Measurements from ENCODE around the gene STAT5A. TPM values are rescaled to one million over a fixed set of nuclear protein-coding genes. Genes with fewer than 3 reads are reported as not detected.

STAT5A gene
- total and polyA plus RNA-seq, 9 of the 15 experiments (the other 6 are each of a cell fraction or from before 2014, with no cell fraction given) = 79.9 to 415 (median 196) TPM

GRCh38 chr17:42246515-42246914 lies 41.8 kb upstream of the STAT5A start:
- Histone ChIP-seq H3K27ac (ENCODE audit: extremely low read depth, low read depth, low read length) (no peak overlapping the region; the same call in 2 of the 3 replicates), H3K9ac (ENCODE audit: insufficient read depth in 1 of 2, low read depth in 2 of 2, low read length in 2 of 2) (no peak overlapping the region), H3K36me3 (ENCODE audit: control insufficient read depth, insufficient read depth, low read length) (peaks cover 30% of the 10 kb centered on the region; the same call in 2 of the 3 replicates), H3K9me3 (replicated peaks; ENCODE audit: control insufficient read depth, insufficient read depth, low read depth, low read length) (no peaks in the 10 kb centered on the region), H3K27me3 (ENCODE audit: control insufficient read depth in 2 of 2, insufficient read depth in 2 of 2, low read length in 2 of 2) (no peaks in the 10 kb centered on the region), H2AFZ (ENCODE audit: low read depth, low read length) (no peak overlapping the region), H3K4me3 (no peak overlapping the region), H3K4me2 (ENCODE audit: insufficient read depth, low read length) (no peak overlapping the region), H3K9me1 (ENCODE audit: control insufficient read depth, insufficient read depth, low read length) (no peaks in the 10 kb centered on the region), H3K79me2 (ENCODE audit: control insufficient read depth, insufficient read depth, low read length) (peaks cover 92% of the 10 kb centered on the region), H4K20me1 (replicated peaks; ENCODE audit: control insufficient read depth, insufficient read depth, low read length) (no peaks in the 10 kb centered on the region; the same call in 1 of the 2 replicates), H3K4me1 (replicated peaks in 1 of 2; ENCODE audit: control insufficient read depth in 2 of 2, insufficient read depth in 2 of 2, low read length in 2 of 2) (peaks cover 9 to 27% of the 10 kb centered on the region in 2 experiments; a peak in 3 of 5 replicates)
- intact Hi-C loops (cut with micrococcal nuclease) = no loop called here
- 75% methylated on average over 7 of the region's 7 CpGs for WGBS (ENCODE audit: insufficient coverage, low coverage, missing lambda C conversion rate)
- POLR2A ChIA-PET = interaction anchor here (0.5 to 0.9 kb wide), 3 partner anchors 12 to 29 kb away, joined by 3 read pairs; partner anchors contain the start of gene STAT5B
- BruUV-seq (replicated peaks) = no TSS peak
- DNase-seq (ENCODE audit: extremely low read depth in 1 of 4, low spot score in 3 of 4) (no peak), FAIRE-seq (no peak), ATAC-seq (peak; percentile 26; the same call in 1 of the 3 replicates)
- CTCF ChIA-PET (ENCODE audit: low intra/inter-chr PET ratio) = no interaction called here
- in situ Hi-C loops (cut with MboI) = no loop called here
- TF ChIP-seq MCM3 (IDR thresholded peaks at IDR 0.05) (no peak), CTCF (IDR thresholded peaks at IDR 0.05 in 2 of 3, conservative IDR thresholded peaks at IDR 0.05 in 1 of 3; ENCODE audit: insufficient read depth in 2 of 3, low read depth in 1 of 3, low read length in 3 of 3) (peak in 2 of 3 experiments; percentile 15 to 16; a peak in 1 of 6 replicates), E4F1 (CRISPR knock-in tag; IDR thresholded peaks at IDR 0.05; ENCODE audit: borderline replicate concordance) (no peak), KDM5B (IDR thresholded peaks at IDR 0.05; ENCODE audit: insufficient replicate concordance, low read depth, low read length) (no peak), TBL1XR1 (IDR thresholded peaks at IDR 0.05; ENCODE audit: low read length in 2 of 2) (no peak), CREBBP (IDR thresholded peaks at IDR 0.05; ENCODE audit: low read depth, low read length) (no peak), SAFB2 (IDR thresholded peaks at IDR 0.05; ENCODE audit: borderline replicate concordance, low read depth, low read length, severe bottlenecking) (no peak), IRF9 (tag; IDR thresholded peaks at IDR 0.05) (no peak), JUN (IDR thresholded peaks at IDR 0.05; ENCODE audit: borderline replicate concordance, low read depth, low read length) (0 out of 2 replicates have a peak, but pooled peaks have one; percentile 23), JUN (CRISPR knock-in tag; IDR thresholded peaks at IDR 0.05; ENCODE audit: borderline replicate concordance) (no peak), STAT5B (CRISPR knock-in tag; IDR thresholded peaks at IDR 0.05) (no peak), DPF2 (IDR thresholded peaks at IDR 0.05) (no peak)
- TF ChIP-seq, protein P1, sequence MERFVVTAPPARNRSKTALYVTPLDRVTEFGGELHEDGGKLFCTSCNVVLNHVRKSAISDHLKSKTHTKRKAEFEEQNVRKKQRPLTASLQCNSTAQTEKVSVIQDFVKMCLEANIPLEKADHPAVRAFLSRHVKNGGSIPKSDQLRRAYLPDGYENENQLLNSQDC (CRISPR knock-in tag; IDR thresholded peaks at IDR 0.05) = no peak
- TF ChIP-seq, protein P2, sequence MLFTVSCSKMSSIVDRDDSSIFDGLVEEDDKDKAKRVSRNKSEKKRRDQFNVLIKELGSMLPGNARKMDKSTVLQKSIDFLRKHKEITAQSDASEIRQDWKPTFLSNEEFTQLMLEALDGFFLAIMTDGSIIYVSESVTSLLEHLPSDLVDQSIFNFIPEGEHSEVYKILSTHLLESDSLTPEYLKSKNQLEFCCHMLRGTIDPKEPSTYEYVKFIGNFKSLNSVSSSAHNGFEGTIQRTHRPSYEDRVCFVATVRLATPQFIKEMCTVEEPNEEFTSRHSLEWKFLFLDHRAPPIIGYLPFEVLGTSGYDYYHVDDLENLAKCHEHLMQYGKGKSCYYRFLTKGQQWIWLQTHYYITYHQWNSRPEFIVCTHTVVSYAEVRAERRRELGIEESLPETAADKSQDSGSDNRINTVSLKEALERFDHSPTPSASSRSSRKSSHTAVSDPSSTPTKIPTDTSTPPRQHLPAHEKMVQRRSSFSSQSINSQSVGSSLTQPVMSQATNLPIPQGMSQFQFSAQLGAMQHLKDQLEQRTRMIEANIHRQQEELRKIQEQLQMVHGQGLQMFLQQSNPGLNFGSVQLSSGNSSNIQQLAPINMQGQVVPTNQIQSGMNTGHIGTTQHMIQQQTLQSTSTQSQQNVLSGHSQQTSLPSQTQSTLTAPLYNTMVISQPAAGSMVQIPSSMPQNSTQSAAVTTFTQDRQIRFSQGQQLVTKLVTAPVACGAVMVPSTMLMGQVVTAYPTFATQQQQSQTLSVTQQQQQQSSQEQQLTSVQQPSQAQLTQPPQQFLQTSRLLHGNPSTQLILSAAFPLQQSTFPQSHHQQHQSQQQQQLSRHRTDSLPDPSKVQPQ (CRISPR knock-in tag; IDR thresholded peaks at IDR 0.05; ENCODE audit: borderline replicate concordance) = no peak

Measured in K562 (cell line).